ENCODE measurements around the gene ZRANB3.
"Not testable (repeated sequence)": the region's sequence is repeated elsewhere in the genome, so short reads cannot be mapped to it uniquely, and the experiment has no call there.

Gene ZRANB3

DNA sequence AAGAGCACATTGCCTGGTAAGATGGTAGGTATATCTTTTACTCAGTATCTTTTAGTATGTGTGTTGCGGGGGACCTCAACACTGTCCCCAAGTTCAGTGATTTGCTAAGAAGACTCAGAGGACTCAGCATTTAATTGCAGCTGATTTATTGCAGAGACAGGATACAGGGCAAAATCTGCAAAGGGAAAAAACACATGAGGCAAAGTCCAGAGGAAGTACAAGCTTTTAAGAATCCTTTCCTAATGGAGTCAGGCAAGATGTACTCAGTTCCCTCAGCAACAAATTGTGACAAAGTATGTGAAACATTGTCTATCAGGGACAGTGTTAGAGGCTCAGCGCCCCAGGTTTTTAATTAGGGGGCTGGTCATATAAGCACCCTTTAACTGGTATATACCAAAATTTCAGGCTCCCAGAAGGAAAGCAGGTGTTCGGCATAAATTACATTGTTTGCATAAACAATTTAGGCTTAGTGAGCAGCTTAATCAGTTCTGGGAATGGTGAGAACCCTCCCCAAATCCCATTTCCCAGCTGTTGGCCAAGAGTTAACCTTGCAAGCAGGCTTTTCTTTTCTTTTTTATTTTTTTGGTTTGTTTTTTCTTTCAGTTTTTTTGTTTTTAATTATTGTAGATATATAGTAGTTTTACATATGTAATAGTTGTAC, 437.2 kb downstream of the ZRANB3 start:
- H3K27ac ChIP-seq (ENCODE audit: low read depth, low read length) = no peak overlapping the region
- H2AFZ ChIP-seq (ENCODE audit: low read length, unreplicated experiment) = no peak overlapping the region
- no peaks in the 10 kb centered on the region for H3K27me3 ChIP-seq (ENCODE audit: insufficient read depth, low read length)
- no peak overlapping the region for H3K4me3 ChIP-seq (ENCODE audit: low read depth, low read length)
- H3K36me3 ChIP-seq (ENCODE audit: insufficient read depth, low read length) = no peaks in the 10 kb centered on the region
- peaks cover 5% of the 10 kb centered on the region for H3K4me1 ChIP-seq (ENCODE audit: control insufficient read depth, insufficient read depth, low read length, unreplicated experiment)
- no peaks in the 10 kb centered on the region for H3K79me2 ChIP-seq (ENCODE audit: control insufficient read depth, insufficient read depth, low read length, unreplicated experiment)

DNA sequence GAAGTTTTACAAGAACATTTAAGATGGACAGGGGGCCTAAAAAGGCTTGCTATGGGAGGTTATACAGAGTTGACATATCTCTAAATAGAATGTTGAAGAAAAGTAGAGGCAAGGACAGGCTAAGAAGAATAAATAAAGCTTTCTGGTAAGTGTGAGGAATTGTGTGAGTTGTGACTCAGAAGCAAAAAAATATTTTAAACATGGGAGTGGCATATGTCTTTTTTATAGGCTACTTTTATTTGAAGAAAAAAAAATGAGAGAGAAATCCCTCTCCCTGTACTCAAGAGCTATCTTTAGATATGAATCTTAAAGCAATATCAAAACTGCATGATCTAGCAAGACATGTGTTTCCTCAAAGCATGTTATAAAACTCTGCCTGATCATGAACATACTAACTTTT, 437.8 kb downstream of the ZRANB3 start:
- H2AFZ ChIP-seq (ENCODE audit: low read length, unreplicated experiment) = no peak overlapping the region
- H3K79me2 ChIP-seq (ENCODE audit: control insufficient read depth, insufficient read depth, low read length, unreplicated experiment) = peaks cover 1% of the 10 kb centered on the region
- H3K4me3 ChIP-seq (ENCODE audit: low read depth, low read length) = no peak overlapping the region
- peaks cover 5% of the 10 kb centered on the region for H3K4me1 ChIP-seq (ENCODE audit: control insufficient read depth, insufficient read depth, low read length, unreplicated experiment)
- no peak overlapping the region for H3K27ac ChIP-seq (ENCODE audit: low read depth, low read length)
- H3K36me3 ChIP-seq (ENCODE audit: insufficient read depth, low read length) = no peaks in the 10 kb centered on the region
- H3K27me3 ChIP-seq (ENCODE audit: insufficient read depth, low read length) = no peaks in the 10 kb centered on the region

DNA sequence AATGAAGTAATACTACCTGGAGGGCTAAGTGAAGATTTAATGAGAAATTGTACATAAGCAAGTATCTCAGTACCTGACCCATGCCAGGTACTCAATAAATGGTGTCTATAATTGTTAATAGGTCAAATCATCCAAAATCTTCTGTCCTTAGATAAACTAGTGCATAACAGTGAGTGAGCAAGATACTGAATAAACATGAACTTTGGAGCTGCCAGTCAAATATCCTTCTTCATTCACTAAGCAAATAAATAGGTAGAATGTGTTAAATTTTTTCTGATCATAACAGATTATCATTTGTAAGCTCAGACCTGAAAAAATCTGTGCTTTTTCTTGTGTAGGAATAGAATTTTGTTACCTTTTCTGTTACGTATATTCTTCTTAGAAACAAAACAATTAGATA, 439.3 kb downstream of the ZRANB3 start:
- H3K79me2 ChIP-seq (ENCODE audit: control insufficient read depth, insufficient read depth, low read length, unreplicated experiment) = peaks cover 14% of the 10 kb centered on the region
- no peak overlapping the region for H3K4me3 ChIP-seq (ENCODE audit: low read depth, low read length)
- H2AFZ ChIP-seq (ENCODE audit: low read length, unreplicated experiment) = no peak overlapping the region
- H3K36me3 ChIP-seq (ENCODE audit: insufficient read depth, low read length) = no peaks in the 10 kb centered on the region
- no peak overlapping the region for H3K27ac ChIP-seq (ENCODE audit: low read depth, low read length)
- peaks cover 5% of the 10 kb centered on the region for H3K4me1 ChIP-seq (ENCODE audit: control insufficient read depth, insufficient read depth, low read length, unreplicated experiment)
- no peaks in the 10 kb centered on the region for H3K27me3 ChIP-seq (ENCODE audit: insufficient read depth, low read length)

DNA sequence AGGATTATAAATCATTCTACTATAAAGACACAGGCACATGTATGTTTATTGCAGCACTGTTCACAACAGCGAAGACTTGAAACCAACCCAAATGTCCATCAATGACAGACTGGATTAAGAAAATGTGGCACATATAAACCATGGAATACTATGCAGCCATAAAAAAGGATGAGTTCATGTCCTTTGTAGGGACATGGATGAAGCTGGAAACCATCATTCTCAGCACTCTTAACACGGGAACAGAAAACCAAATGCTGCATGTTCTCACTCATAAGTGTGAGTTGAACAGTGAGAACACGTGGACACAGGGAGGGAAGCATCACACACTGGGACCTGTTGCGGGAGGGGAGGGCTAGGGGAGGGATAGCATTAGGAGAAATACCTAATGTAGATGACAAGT, 441.4 kb downstream of the ZRANB3 start:
- H2AFZ ChIP-seq (ENCODE audit: low read length, unreplicated experiment); H3K27ac ChIP-seq (ENCODE audit: low read depth, low read length); H3K27me3 ChIP-seq (ENCODE audit: insufficient read depth, low read length); H3K36me3 ChIP-seq (ENCODE audit: insufficient read depth, low read length); H3K4me3 ChIP-seq (ENCODE audit: low read depth, low read length); H3K4me1 ChIP-seq (ENCODE audit: control insufficient read depth, insufficient read depth, low read length, unreplicated experiment): not testable (repeated sequence)
- H3K79me2 ChIP-seq (ENCODE audit: control insufficient read depth, insufficient read depth, low read length, unreplicated experiment) = peaks cover 30% of the 10 kb centered on the region
